OCI-LY1 (cell line): ENCODE measurements around the gene SMARCD2.
"Not testable (repeated sequence)": the region's sequence is repeated elsewhere in the genome, so short reads cannot be mapped to it uniquely, and the experiment has no call there.

ENCODE experiments used
- H2AFZ ChIP-seq: fragments of 200-600 bp; sonication (generic), shearing (Covaris generic); 2 replicates; pipeline ENCODE4 v1.6.0; 2014; ENCODE audit warnings: antibody characterized with exemption, mild to moderate bottlenecking, low read length
- H3F3A ChIP-seq: fragments of 200-600 bp; sonication (generic), shearing (Covaris generic); 2 replicates; pipeline ENCODE4 v1.6.0; 2014; ENCODE audit warnings: mild to moderate bottlenecking, antibody characterized with exemption, low read length, moderate library complexity; ENCODE audit not compliant: insufficient read depth
- H3K27ac ChIP-seq: fragments of 200-600 bp; sonication (generic); 2 replicates; pipeline ENCODE4 v1.5.1; 2014; ENCODE audit warnings: low read length, mixed run types, mild to moderate bottlenecking, low read depth; ENCODE audit not compliant: poor library complexity, severe bottlenecking
- H3K27me3 ChIP-seq: fragments of 200-600 bp; sonication (generic); 2 replicates; pipeline ENCODE4 v1.6.0; 2014; ENCODE audit warnings: antibody characterized with exemption, mild to moderate bottlenecking, low read length, moderate library complexity; ENCODE audit not compliant: insufficient read depth
- H3K36me3 ChIP-seq: fragments of 200-600 bp; sonication (generic); 2 replicates; pipeline ENCODE4 v1.6.1; 2014; ENCODE audit warnings: mild to moderate bottlenecking, antibody characterized with exemption, low read length, moderate library complexity, mixed read lengths; ENCODE audit not compliant: insufficient read depth
- H3K4me1 ChIP-seq: fragments of 200-600 bp; sonication (generic); 2 replicates; pipeline ENCODE4 v1.5.1; 2014; ENCODE audit warnings: mild to moderate bottlenecking, low read length, moderate library complexity; ENCODE audit not compliant: insufficient read depth, severe bottlenecking
- H3K4me2 ChIP-seq: fragments of 200-600 bp; sonication (generic), shearing (Covaris generic); 2 replicates; pipeline ENCODE4 v1.6.1; 2014; ENCODE audit warnings: low read length
- H3K4me3 ChIP-seq: fragments of 200-600 bp; sonication (generic); 2 replicates; pipeline ENCODE4 v1.5.1; 2014; ENCODE audit warnings: low read length, low read depth, mild to moderate bottlenecking, mixed read lengths; ENCODE audit not compliant: poor library complexity, severe bottlenecking
- H3K79me2 ChIP-seq: fragments of 200-600 bp; shearing (Covaris generic); 2 replicates; pipeline ENCODE4 v1.6.1; 2016; ENCODE audit warnings: mixed run types, low read length, mixed read lengths; ENCODE audit not compliant: insufficient read depth
- H3K9ac ChIP-seq: fragments of 200-600 bp; sonication (generic), shearing (Covaris generic); 2 replicates; pipeline ENCODE4 v1.6.1; 2014; ENCODE audit warnings: mild to moderate bottlenecking, low read length, mixed read lengths
- H3K9me2 ChIP-seq: fragments of 200-600 bp; sonication (generic), shearing (Covaris generic); 2 replicates; pipeline ENCODE4 v1.6.1; 2014; ENCODE audit warnings: low read depth, mild to moderate bottlenecking, low read length, mixed read lengths
- H3K9me3 ChIP-seq: fragments of 200-600 bp; shearing (Covaris generic); 2 replicates; pipeline ENCODE4 v1.6.1; 2014; ENCODE audit warnings: low read length, mixed read lengths
- H4K20me1 ChIP-seq: fragments of 200-600 bp; sonication (generic), shearing (Covaris generic); 2 replicates; pipeline ENCODE4 v1.6.0; 2016; ENCODE audit warnings: mild to moderate bottlenecking, low read length; ENCODE audit not compliant: insufficient read depth
- EZH2 ChIP-seq: fragments of 200-600 bp; sonication (generic), shearing (Covaris generic); IDR thresholded peaks from 2 replicates; pipeline ENCODE4 v1.8.0; 2017; ENCODE audit warnings: borderline replicate concordance, mixed run types, mild to moderate bottlenecking, antibody characterized with exemption, low read length, moderate library complexity, mixed read lengths
- TF ChIP-seq, protein P1 (sequence below): fragments of 200-600 bp; sonication (generic), shearing (Covaris generic); IDR thresholded peaks from 2 replicates; pipeline ENCODE4 v1.5.1; 2017; ENCODE audit warnings: mild to moderate bottlenecking, antibody characterized with exemption, low read length, moderate library complexity, mixed read lengths

The SMARCD2 gene

DNA sequence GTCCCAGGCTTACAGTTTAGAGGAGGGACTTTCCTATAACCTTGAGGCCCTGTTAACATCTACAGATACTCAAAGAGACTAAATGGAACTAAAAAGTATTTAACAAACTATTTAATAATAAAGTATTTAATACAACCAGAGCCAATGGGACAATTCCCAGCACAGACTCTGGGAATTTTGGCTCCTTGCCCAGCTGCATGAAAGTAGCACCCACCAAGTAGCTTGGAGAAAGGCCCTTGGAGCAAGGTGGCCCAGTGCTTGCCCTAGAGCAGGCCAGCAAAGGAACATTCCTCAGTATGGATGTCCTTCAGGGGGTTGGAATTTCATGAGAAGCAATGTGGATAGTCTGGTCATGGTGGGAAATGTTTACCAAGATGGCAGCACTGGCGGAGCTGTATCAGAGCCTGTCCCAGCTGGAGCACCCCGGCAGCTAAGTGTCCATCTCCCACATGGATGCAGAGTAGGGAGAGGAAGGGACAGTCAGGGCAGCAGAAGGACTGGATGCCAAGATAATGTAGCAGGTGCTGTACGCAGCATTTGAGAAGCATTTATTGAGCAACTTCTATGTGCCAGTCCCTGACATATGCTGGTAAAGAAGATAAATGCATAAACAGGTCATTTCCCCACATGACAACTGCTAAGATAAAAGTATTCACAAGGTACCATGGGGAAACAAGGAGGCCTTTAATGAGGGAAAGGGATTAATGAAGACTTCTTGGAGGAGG, 5.2 kb upstream of the SMARCD2 start:
- H3F3A ChIP-seq, result 0 out of 2 replicates have a peak, but pooled peaks cover 6% of the 10 kb centered on the region
- no peaks in the 10 kb centered on the region for H3K79me2 ChIP-seq
- no peaks in the 10 kb centered on the region for H3K9me2 ChIP-seq
- no peak overlapping the region for H3K4me3 ChIP-seq
- no peak overlapping the region for H3K27ac ChIP-seq
- no peak overlapping the region for H3K4me2 ChIP-seq
- H3K4me1 ChIP-seq, result peaks cover 17% of the 10 kb centered on the region
- H3K9me3 ChIP-seq, result no peaks in the 10 kb centered on the region
- no peak overlapping the region for H2AFZ ChIP-seq
- no peak overlapping the region for H3K9ac ChIP-seq
- no peaks in the 10 kb centered on the region; the same call in 1 of the 2 replicates for H3K36me3 ChIP-seq
- 0 out of 2 replicates have a peak, but pooled peaks cover 7% of the 10 kb centered on the region for H3K27me3 ChIP-seq
- no peak for TF ChIP-seq EZH2
- TF ChIP-seq, protein P1, sequence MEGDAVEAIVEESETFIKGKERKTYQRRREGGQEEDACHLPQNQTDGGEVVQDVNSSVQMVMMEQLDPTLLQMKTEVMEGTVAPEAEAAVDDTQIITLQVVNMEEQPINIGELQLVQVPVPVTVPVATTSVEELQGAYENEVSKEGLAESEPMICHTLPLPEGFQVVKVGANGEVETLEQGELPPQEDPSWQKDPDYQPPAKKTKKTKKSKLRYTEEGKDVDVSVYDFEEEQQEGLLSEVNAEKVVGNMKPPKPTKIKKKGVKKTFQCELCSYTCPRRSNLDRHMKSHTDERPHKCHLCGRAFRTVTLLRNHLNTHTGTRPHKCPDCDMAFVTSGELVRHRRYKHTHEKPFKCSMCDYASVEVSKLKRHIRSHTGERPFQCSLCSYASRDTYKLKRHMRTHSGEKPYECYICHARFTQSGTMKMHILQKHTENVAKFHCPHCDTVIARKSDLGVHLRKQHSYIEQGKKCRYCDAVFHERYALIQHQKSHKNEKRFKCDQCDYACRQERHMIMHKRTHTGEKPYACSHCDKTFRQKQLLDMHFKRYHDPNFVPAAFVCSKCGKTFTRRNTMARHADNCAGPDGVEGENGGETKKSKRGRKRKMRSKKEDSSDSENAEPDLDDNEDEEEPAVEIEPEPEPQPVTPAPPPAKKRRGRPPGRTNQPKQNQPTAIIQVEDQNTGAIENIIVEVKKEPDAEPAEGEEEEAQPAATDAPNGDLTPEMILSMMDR, result no peak
- no peaks in the 10 kb centered on the region for H4K20me1 ChIP-seq

DNA sequence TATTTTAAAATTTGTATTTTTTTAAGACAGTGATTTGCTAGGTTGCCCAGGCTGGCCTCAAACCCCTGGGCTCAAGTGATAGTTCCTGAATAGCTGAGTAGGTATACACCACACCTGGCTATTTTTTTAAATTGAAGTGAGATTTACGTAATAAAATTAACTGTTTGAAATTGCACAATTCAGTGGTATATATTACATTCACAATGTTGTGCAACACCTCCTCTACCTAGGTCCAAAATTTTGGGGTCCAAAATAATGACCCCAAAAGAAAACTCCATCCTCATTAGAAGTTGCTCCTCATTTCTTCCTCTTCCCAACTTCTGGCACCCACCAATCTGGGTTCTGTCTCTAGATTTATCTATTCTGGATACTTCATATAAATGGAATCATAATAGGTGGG, 3.0 kb upstream of the SMARCD2 start:
- TF ChIP-seq EZH2, result no peak
- TF ChIP-seq, protein P1, result no peak
- Histone ChIP-seq H3K9ac (no peak overlapping the region), H3K4me2 (no peak overlapping the region), H3F3A (0 out of 2 replicates have a peak, but pooled peaks cover 6% of the 10 kb centered on the region), H3K27ac (no peak overlapping the region), H3K9me3 (no peaks in the 10 kb centered on the region), H3K4me3 (no peak overlapping the region), H3K27me3 (0 out of 2 replicates have a peak, but pooled peaks cover 7% of the 10 kb centered on the region), H3K36me3 (no peaks in the 10 kb centered on the region; the same call in 1 of the 2 replicates), H4K20me1 (no peaks in the 10 kb centered on the region), H2AFZ (no peak overlapping the region), H3K9me2 (no peaks in the 10 kb centered on the region), H3K4me1 (peaks cover 26% of the 10 kb centered on the region), H3K79me2 (peaks cover 17% of the 10 kb centered on the region)

DNA sequence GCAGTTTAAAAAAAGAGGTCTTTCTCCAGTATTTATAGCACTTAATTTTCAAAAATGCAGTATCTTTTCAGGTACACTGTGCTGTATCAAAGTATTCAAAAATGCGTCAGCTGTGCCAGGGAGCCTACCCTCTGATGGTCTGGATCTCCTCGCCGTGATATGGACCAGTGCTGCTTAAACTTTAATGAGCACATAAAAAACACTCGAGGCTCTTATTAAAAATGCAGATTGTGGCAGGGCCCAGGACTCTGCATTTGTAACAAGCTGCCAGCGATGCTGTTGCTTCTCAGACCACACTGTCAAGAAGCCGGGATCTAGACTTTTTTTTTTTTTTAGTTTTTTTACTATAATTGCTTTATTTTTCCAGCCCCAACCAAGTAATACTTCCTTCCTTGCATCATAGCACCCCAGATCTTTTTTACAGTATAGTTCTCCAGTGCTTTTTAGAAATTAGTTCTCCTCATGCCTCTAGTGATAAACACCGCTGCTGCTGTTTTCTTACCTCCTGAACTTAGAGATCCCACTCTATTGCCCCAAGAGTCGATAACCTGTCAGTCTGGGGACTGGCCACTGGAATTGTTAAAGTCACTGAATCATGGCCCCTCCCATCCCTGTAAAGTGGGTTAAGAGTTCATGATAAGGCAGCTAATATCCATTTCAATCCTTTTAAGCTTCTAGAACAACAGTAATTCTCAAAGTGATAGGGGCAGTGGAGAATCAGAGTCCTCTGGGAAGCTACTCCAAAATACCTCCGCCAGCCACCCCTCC, 1.6 kb upstream of the SMARCD2 start:
- H3K9ac ChIP-seq, result peak overlapping the region; percentile 73
- H2AFZ ChIP-seq, result peak overlapping the region; percentile 78; the same call in 1 of the 2 replicates
- no peak for TF ChIP-seq EZH2
- TF ChIP-seq, protein P1, result no peak
- peak overlapping the region; percentile 57 for H3K4me2 ChIP-seq
- H3F3A ChIP-seq, result 0 out of 2 replicates have a peak, but pooled peaks cover 6% of the 10 kb centered on the region
- H3K27me3 ChIP-seq, result 0 out of 2 replicates have a peak, but pooled peaks cover 1% of the 10 kb centered on the region
- H3K4me3 ChIP-seq, result peak overlapping the region; percentile 95
- H4K20me1 ChIP-seq, result no peaks in the 10 kb centered on the region
- H3K4me1 ChIP-seq, result peaks cover 41% of the 10 kb centered on the region
- peak overlapping the region; percentile 75 for H3K27ac ChIP-seq
- no peaks in the 10 kb centered on the region for H3K9me3 ChIP-seq
- H3K79me2 ChIP-seq, result peaks cover 30% of the 10 kb centered on the region
- no peaks in the 10 kb centered on the region for H3K9me2 ChIP-seq
- H3K36me3 ChIP-seq, result no peaks in the 10 kb centered on the region; the same call in 1 of the 2 replicates

DNA sequence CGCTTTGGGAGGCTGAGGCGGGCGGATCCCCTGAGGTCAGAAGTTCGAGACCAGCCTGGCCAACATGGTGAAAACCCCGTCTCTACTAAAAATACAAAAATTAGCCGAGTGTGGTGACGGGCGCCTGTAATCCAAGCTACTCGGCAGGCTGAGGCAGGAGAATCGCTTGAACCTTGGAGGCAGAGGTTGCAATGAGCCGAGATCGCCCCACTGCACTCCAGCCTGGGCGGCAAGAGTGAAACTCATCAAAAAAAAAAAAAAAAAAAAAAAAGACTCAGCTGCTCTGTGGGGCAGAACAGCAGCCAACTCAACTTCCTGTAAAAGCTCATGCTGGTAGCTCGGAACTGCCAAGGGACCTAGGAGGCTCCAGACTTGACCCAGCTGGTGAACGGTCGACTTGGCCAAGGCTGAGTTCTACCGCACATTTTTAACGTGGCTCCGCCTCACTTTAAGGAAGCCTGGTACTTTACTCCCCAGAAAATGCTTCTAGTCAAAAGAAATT, 953 bp upstream of the SMARCD2 start:
- H3K9me2 ChIP-seq, H3F3A ChIP-seq, H3K9me3 ChIP-seq, H3K36me3 ChIP-seq, H3K27me3 ChIP-seq, H4K20me1 ChIP-seq: not testable (repeated sequence)
- peak overlapping the region; percentile 75 for H3K27ac ChIP-seq
- H3K4me1 ChIP-seq, result peaks cover 41% of the 10 kb centered on the region
- peak overlapping the region; percentile 78; the same call in 1 of the 2 replicates for H2AFZ ChIP-seq
- peak overlapping the region; percentile 95 for H3K4me3 ChIP-seq
- H3K4me2 ChIP-seq, result peak overlapping the region; percentile 57
- H3K9ac ChIP-seq, result peak overlapping the region; percentile 73
- H3K79me2 ChIP-seq, result peaks cover 36% of the 10 kb centered on the region
